ENCODE data around the gene G6PC3. TPM values are rescaled to one million over a fixed set of nuclear protein-coding genes. Genes with fewer than 3 reads are reported as not detected.

Gene G6PC3
- total RNA-seq, 1 experiment from 2014 or later: 105 TPM

DNA sequence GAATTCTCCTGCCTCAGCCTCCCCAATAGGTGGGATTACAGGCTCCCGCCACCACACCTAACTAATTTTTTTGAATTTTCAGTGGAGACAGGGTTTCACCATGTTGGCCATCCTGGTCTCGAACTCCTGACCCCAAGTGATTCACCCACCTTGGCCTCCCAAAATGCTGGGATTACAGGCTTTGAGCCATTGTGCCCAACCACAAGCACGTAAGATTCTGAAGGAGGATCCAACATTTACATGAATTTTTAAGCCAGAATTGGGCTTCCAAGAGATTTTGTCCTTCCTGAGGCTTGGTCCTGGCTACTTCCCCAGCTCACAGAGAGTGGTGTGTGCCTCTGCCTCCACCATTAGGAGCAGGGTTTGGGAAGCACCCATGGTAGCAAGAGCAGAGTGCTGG, 11.1 kb downstream of the G6PC3 start:
- H3K18ac ChIP-seq (ENCODE audit: insufficient read length, low read depth, low read length): no peak overlapping the region
- H2BK15ac ChIP-seq (ENCODE audit: low read depth, low read length): no peak overlapping the region
- no peaks in the 10 kb centered on the region for H3K27me3 ChIP-seq (ENCODE audit: insufficient read depth, low read length)
- H3K4me3 Mint-ChIP-seq: no peak overlapping the region
- H3K56ac ChIP-seq (ENCODE audit: insufficient read length, low read depth, low read length): no peak overlapping the region
- no peak overlapping the region for H4K5ac ChIP-seq (ENCODE audit: insufficient read length, low read depth, low read length)
- H3K23ac ChIP-seq (ENCODE audit: insufficient read length, low read depth, low read length): no peak overlapping the region
- H3K4ac ChIP-seq (ENCODE audit: low read depth, low read length): no peak overlapping the region
- H2BK12ac ChIP-seq (ENCODE audit: insufficient read length, low read depth, low read length): no peak overlapping the region
- H3K36me3 Mint-ChIP-seq (ENCODE audit: insufficient read depth in 1 of 3, low read depth in 3 of 3): peaks cover 26 to 69% (median 62%) of the 10 kb centered on the region in 3 experiments; a peak in 6 of 7 replicates
- H2AFZ ChIP-seq (ENCODE audit: low read length): no peak overlapping the region
- no peak overlapping the region for H3K27ac ChIP-seq (ENCODE audit: insufficient read length, low read depth, low read length)
- no peak overlapping the region for H4K91ac ChIP-seq (ENCODE audit: insufficient read length, low read depth, low read length)
- no peaks in the 10 kb centered on the region for H3K4me1 ChIP-seq (ENCODE audit: insufficient read depth, low read length)
- H2BK20ac ChIP-seq (ENCODE audit: low read depth, low read length, poor library complexity, severe bottlenecking): no peak overlapping the region
- H3K9ac ChIP-seq (ENCODE audit: extremely low read depth, insufficient read length, low read length): no peak overlapping the region
- no peaks in the 10 kb centered on the region for H3K9me3 Mint-ChIP-seq
- H3K4me1 Mint-ChIP-seq: peaks cover 18 to 26% of the 10 kb centered on the region in 2 experiments
- H4K8ac ChIP-seq (replicated peaks; ENCODE audit: insufficient read length, low read depth, low read length): no peak overlapping the region
- no peaks in the 10 kb centered on the region for H3K9me3 ChIP-seq (ENCODE audit: control insufficient read depth, low read depth, low read length)
- no peak overlapping the region for H2BK120ac ChIP-seq (ENCODE audit: low read depth, low read length, poor library complexity, severe bottlenecking)
- no peaks in the 10 kb centered on the region for H3K23me2 ChIP-seq (ENCODE audit: insufficient read length, low read depth, low read length, poor library complexity, severe bottlenecking)
- H4K20me1 ChIP-seq (ENCODE audit: control insufficient read depth, insufficient read depth, insufficient read length): no peaks in the 10 kb centered on the region
- H3K27ac Mint-ChIP-seq: no peak overlapping the region
- peaks cover 1% of the 10 kb centered on the region for H3K27me3 Mint-ChIP-seq (ENCODE audit: low read depth)
- H3K79me1 ChIP-seq (ENCODE audit: insufficient read depth, low read depth, low read length, poor library complexity, severe bottlenecking): no peaks in the 10 kb centered on the region
- H3K14ac ChIP-seq (ENCODE audit: insufficient read depth, low read length): no peak overlapping the region
- H2BK5ac ChIP-seq (ENCODE audit: insufficient read length, low read length): no peak overlapping the region
- no peak overlapping the region for H2AK5ac ChIP-seq (ENCODE audit: insufficient read length, low read length)
- no peak overlapping the region for H3K4me2 ChIP-seq (ENCODE audit: insufficient read depth, insufficient read length, low read length)
- WGBS (ENCODE audit: extremely low coverage, insufficient read length, low lambda C conversion rate): no CpG with 5 or more reads among the region's 3 CpGs
- no peak overlapping the region for H3T11ph ChIP-seq (ENCODE audit: low read length)
- no peak for DNase-seq
- TF ChIP-seq, protein P1, sequence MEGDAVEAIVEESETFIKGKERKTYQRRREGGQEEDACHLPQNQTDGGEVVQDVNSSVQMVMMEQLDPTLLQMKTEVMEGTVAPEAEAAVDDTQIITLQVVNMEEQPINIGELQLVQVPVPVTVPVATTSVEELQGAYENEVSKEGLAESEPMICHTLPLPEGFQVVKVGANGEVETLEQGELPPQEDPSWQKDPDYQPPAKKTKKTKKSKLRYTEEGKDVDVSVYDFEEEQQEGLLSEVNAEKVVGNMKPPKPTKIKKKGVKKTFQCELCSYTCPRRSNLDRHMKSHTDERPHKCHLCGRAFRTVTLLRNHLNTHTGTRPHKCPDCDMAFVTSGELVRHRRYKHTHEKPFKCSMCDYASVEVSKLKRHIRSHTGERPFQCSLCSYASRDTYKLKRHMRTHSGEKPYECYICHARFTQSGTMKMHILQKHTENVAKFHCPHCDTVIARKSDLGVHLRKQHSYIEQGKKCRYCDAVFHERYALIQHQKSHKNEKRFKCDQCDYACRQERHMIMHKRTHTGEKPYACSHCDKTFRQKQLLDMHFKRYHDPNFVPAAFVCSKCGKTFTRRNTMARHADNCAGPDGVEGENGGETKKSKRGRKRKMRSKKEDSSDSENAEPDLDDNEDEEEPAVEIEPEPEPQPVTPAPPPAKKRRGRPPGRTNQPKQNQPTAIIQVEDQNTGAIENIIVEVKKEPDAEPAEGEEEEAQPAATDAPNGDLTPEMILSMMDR (conservative IDR thresholded peaks at IDR 0.05): no peak
- H3K79me2 ChIP-seq (ENCODE audit: insufficient read depth, low read length): no peaks in the 10 kb centered on the region

Data from H9 (cell line).